ENCODE measurements around the gene IL1R2. TPM values are rescaled to one million over a fixed set of nuclear protein-coding genes. Genes with fewer than 3 reads are reported as not detected.

Gene IL1R2
- total RNA-seq, 2 experiments from 2014 or later = not detected

- BruUV-seq (replicated peaks) = no TSS peak
- CTCF ChIA-PET (ENCODE audit: unreplicated experiment) = no interaction called here
Observed at GRCh38 chr2:102052365-102052764, 60.6 kb downstream of the IL1R2 start.

GRCh38 chr2:102053096-102053495 is 61.3 kb downstream of the IL1R2 start:
- intact Hi-C loops (cut with micrococcal nuclease; ENCODE audit: unreplicated experiment) = no loop called here
- no peak overlapping the region for H3K4me3 ChIP-seq (ENCODE audit: low read depth, low read length, poor library complexity, severe bottlenecking)
- H2AFZ ChIP-seq (ENCODE audit: low read length) = no peak overlapping the region
- ChIA-PET CTCF (ENCODE audit: unreplicated experiment) (no interaction called here), POLR2A (no interaction called here)
- no peaks in the 10 kb centered on the region for H4K20me1 ChIP-seq (ENCODE audit: insufficient read depth, low read length)
- BruUV-seq (replicated peaks) = no TSS peak
- H3K79me2 ChIP-seq (ENCODE audit: insufficient read depth, low read depth, low read length) = no peaks in the 10 kb centered on the region
- no peak overlapping the region for H3K27ac ChIP-seq (ENCODE audit: low read depth, low read length, poor library complexity, severe bottlenecking)
- no peaks in the 10 kb centered on the region for H3K9me3 ChIP-seq (ENCODE audit: low read length)
- DNase-seq (ENCODE audit: low spot score) = no peak
- no peak for TF ChIP-seq CTCF (conservative IDR thresholded peaks at IDR 0.05; ENCODE audit: low read length)
- no peak for TF ChIP-seq EZH2phosphoT487 (IDR thresholded peaks at IDR 0.05; ENCODE audit: borderline replicate concordance, low read depth, low read length)
- no peak overlapping the region for H3K4me2 ChIP-seq (ENCODE audit: low read length)
- H3K36me3 ChIP-seq (ENCODE audit: insufficient read depth, low read length) = no peaks in the 10 kb centered on the region
- H3K9me2 ChIP-seq (ENCODE audit: insufficient read depth, low read length) = no peaks in the 10 kb centered on the region
- no peaks in the 10 kb centered on the region for H3K4me1 ChIP-seq (ENCODE audit: insufficient read depth, low read length, poor library complexity, severe bottlenecking)

More at GRCh38 chr2:102052365-102052764, 60.6 kb downstream of the IL1R2 start:
- no peak overlapping the region for H3K4me2 ChIP-seq (ENCODE audit: low read length)
- no peak overlapping the region for H3K4me3 ChIP-seq (ENCODE audit: low read depth, low read length, poor library complexity, severe bottlenecking)
- H3K4me1 ChIP-seq (ENCODE audit: insufficient read depth, low read length, poor library complexity, severe bottlenecking) = no peaks in the 10 kb centered on the region
- H2AFZ ChIP-seq (ENCODE audit: low read length) = no peak overlapping the region
- intact Hi-C loops (cut with micrococcal nuclease; ENCODE audit: unreplicated experiment) = no loop called here
- no peaks in the 10 kb centered on the region for H3K9me3 ChIP-seq (ENCODE audit: low read length)
- POLR2A ChIA-PET = no interaction called here
- DNase-seq (ENCODE audit: low spot score) = no peak
- H3K27ac ChIP-seq (ENCODE audit: low read depth, low read length, poor library complexity, severe bottlenecking) = no peak overlapping the region
- H3K9me2 ChIP-seq (ENCODE audit: insufficient read depth, low read length) = no peaks in the 10 kb centered on the region
- no peaks in the 10 kb centered on the region for H3K79me2 ChIP-seq (ENCODE audit: insufficient read depth, low read depth, low read length)
- no peak for TF ChIP-seq EZH2phosphoT487 (IDR thresholded peaks at IDR 0.05; ENCODE audit: borderline replicate concordance, low read depth, low read length)
- no peak for TF ChIP-seq CTCF (conservative IDR thresholded peaks at IDR 0.05; ENCODE audit: low read length)
- H3K36me3 ChIP-seq (ENCODE audit: insufficient read depth, low read length) = no peaks in the 10 kb centered on the region
- H4K20me1 ChIP-seq (ENCODE audit: insufficient read depth, low read length) = no peaks in the 10 kb centered on the region

GRCh38 chr2:102055346-102055990 is 63.7 kb downstream of the IL1R2 start:
- Histone ChIP-seq H3K4me3 (ENCODE audit: low read depth, low read length, poor library complexity, severe bottlenecking) (no peak overlapping the region), H3K9me2 (ENCODE audit: insufficient read depth, low read length) (no peaks in the 10 kb centered on the region), H3K4me2 (ENCODE audit: low read length) (no peak overlapping the region), H3K27ac (ENCODE audit: low read depth, low read length, poor library complexity, severe bottlenecking) (no peak overlapping the region), H4K20me1 (ENCODE audit: insufficient read depth, low read length) (no peaks in the 10 kb centered on the region), H3K36me3 (ENCODE audit: insufficient read depth, low read length) (no peaks in the 10 kb centered on the region), H3K4me1 (ENCODE audit: insufficient read depth, low read length, poor library complexity, severe bottlenecking) (no peaks in the 10 kb centered on the region), H3K9me3 (ENCODE audit: low read length) (no peaks in the 10 kb centered on the region), H3K79me2 (ENCODE audit: insufficient read depth, low read depth, low read length) (no peaks in the 10 kb centered on the region), H2AFZ (ENCODE audit: low read length) (no peak overlapping the region)
- intact Hi-C loops (cut with micrococcal nuclease; ENCODE audit: unreplicated experiment) = no loop called here
- TF ChIP-seq EZH2phosphoT487 (IDR thresholded peaks at IDR 0.05; ENCODE audit: borderline replicate concordance, low read depth, low read length) = no peak
- TF ChIP-seq CTCF (conservative IDR thresholded peaks at IDR 0.05; ENCODE audit: low read length) = no peak
- DNase-seq (ENCODE audit: low spot score) = no peak
- ChIA-PET CTCF (ENCODE audit: unreplicated experiment) (no interaction called here), POLR2A (no interaction called here)
- no TSS peak for BruUV-seq (replicated peaks)

All from OCI-LY7 (cell line).